ENCODE results near the gene FXYD2.
A peak's percentile ranks its signal among the peaks of the same experiment; 100 is the strongest.
"Not testable (repeated sequence)": the region's sequence is repeated elsewhere in the genome, so short reads cannot be mapped to it uniquely, and the experiment has no call there.

FXYD2 gene

GRCh38 chr11:117814766-117815261, 9.7 kb downstream of the FXYD2 start:
- ChIA-PET CTCF (interaction anchor here (0.9 to 15.1 kb wide), 10 partner anchors 9 to 389 kb away, joined by 3 to 344 read pairs (median 44); partner anchors contain the start of genes DSCAML1 and FXYD2), POLR2A (interaction anchor here (0.5 to 1.6 kb wide), 3 partner anchors 160 to 234 kb away, joined by 4 to 5 read pairs (median 4); partner anchors contain the start of gene IL10RA)
- peak; percentile 73 for DNase-seq (ENCODE audit: extremely low spot score)
- TF ChIP-seq, protein P1, sequence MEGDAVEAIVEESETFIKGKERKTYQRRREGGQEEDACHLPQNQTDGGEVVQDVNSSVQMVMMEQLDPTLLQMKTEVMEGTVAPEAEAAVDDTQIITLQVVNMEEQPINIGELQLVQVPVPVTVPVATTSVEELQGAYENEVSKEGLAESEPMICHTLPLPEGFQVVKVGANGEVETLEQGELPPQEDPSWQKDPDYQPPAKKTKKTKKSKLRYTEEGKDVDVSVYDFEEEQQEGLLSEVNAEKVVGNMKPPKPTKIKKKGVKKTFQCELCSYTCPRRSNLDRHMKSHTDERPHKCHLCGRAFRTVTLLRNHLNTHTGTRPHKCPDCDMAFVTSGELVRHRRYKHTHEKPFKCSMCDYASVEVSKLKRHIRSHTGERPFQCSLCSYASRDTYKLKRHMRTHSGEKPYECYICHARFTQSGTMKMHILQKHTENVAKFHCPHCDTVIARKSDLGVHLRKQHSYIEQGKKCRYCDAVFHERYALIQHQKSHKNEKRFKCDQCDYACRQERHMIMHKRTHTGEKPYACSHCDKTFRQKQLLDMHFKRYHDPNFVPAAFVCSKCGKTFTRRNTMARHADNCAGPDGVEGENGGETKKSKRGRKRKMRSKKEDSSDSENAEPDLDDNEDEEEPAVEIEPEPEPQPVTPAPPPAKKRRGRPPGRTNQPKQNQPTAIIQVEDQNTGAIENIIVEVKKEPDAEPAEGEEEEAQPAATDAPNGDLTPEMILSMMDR (IDR thresholded peaks at IDR 0.05; ENCODE audit: control extremely low read depth, extremely low read depth, low read depth, missing control alignments): no peak

DNA sequence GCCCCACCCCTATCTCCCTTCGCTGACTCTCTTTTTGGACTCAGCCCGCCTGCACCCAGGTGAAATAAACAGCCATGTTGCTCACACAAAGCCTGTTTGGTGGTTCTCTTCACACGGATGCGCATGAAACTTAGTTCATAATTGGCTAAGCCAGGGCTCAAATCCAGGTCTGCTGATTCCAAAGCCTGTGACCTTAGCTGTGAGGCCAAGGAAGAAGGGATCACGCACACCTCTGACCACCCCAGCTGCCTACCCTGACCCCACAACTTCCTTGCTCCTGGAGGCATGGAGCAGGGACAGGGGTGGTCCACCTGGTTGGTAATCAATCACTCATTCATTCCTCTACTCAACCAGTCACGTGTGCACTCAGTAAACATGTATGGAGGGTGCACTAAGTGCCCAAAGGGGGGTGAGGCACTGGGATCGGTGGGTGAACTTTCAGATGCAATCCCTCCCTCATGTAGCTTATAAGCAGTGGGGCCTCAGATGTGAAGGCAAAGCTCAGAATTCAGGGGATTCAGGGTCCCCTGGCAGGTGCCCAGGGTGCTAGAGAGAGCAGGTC, 10.3 kb downstream of the FXYD2 start:
- ChIA-PET POLR2A (interaction anchor here (0.5 to 1.6 kb wide), 2 partner anchors 172 to 235 kb away, joined by 4 read pairs; partner anchors contain the start of gene IL10RA), CTCF (interaction anchor here (1.5 to 15.1 kb wide), 7 partner anchors 10 to 388 kb away, joined by 3 to 344 read pairs (median 78); partner anchors contain the start of genes DSCAML1 and FXYD2)
- TF ChIP-seq, protein P1 (IDR thresholded peaks at IDR 0.05; ENCODE audit: control extremely low read depth, extremely low read depth, low read depth, missing control alignments): no peak
- no peak for DNase-seq (ENCODE audit: extremely low spot score)

- POLR2A ChIA-PET: not testable (repeated sequence)
- CTCF ChIA-PET: interaction anchor here (1.1 to 14.4 kb wide), 7 partner anchors 12 to 391 kb away, joined by 3 to 344 read pairs (median 35); partner anchors contain the start of gene FXYD2
Observed at GRCh38 chr11:117810056-117810451, 14.5 kb downstream of the FXYD2 start.

DNA sequence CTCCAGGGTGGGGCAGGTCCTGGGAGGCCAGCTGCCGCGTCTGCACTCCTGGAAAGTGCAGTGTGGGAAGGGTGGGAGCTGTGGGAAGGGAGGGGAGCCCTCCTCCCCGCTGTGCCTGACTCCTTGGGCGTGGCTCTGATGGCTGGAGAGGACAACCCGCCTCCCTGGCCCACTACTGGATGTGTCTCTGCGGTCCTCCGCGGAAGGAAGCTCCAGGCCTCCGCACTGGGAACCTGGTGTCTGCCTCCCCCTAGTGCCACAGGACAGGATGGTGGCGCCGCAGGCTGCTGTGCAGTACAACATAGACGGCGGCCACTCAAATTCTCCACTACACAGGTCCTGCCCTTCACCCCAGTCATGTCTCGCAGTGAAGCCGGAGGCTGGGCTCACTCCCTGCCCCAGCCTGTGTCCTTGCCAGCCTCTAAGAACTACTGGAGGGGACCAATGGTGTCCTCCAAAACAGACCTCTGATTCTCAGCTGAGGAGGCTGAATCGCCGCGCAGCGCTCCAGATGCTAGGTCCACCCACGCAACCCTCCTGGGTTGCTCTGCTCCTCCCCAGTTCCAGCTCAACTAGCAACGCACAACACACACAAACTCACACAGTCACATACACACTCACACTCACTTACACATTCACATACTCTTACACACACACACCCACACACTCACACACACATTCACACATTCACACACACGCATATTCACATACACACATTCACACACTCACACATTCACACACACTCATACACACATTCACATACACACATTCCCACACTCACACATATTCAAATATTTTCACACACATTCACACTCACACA, 15.1 kb downstream of the FXYD2 start:
- peak; percentile 67 for DNase-seq (ENCODE audit: extremely low spot score)
- ChIA-PET POLR2A (no interaction called here), CTCF (interaction anchor here (0.6 to 14.4 kb wide), 17 partner anchors 9 to 390 kb away, joined by 3 to 344 read pairs (median 5); partner anchors contain the start of gene FXYD2)
- TF ChIP-seq, protein P1 (IDR thresholded peaks at IDR 0.05; ENCODE audit: control extremely low read depth, extremely low read depth, low read depth, missing control alignments): peak; percentile 5

More at GRCh38 chr11:117810056-117810451, 14.5 kb downstream of the FXYD2 start:
- DNase-seq (ENCODE audit: extremely low spot score): not testable (repeated sequence)

- no peak for DNase-seq (ENCODE audit: extremely low spot score)
- ChIA-PET CTCF (interaction anchor here (0.9 to 14.4 kb wide), 20 partner anchors 8 to 390 kb away, joined by 3 to 344 read pairs (median 6); partner anchors contain the start of gene FXYD2), POLR2A (interaction anchor here (1.8 kb wide), 1 partner anchor 8 kb away, joined by 5 read pairs; no protein-coding TSS in a partner anchor)
- TF ChIP-seq, protein P1 (IDR thresholded peaks at IDR 0.05; ENCODE audit: control extremely low read depth, extremely low read depth, low read depth, missing control alignments): no peak
Observed at GRCh38 chr11:117808784-117809183, 15.8 kb downstream of the FXYD2 start.

- ChIA-PET CTCF (interaction anchor here (0.7 to 14.4 kb wide), 64 partner anchors 9 to 558 kb away, joined by 3 to 344 read pairs (median 4); partner anchors contain the start of gene FXYD2), POLR2A (interaction anchor here (0.6 to 1.8 kb wide), 3 partner anchors 9 to 135 kb away, joined by 3 to 5 read pairs (median 4); no protein-coding TSS in a partner anchor)
- peak; percentile 78 for DNase-seq (ENCODE audit: extremely low spot score)
Observed at GRCh38 chr11:117807482-117808327, 16.8 kb downstream of the FXYD2 start.

More at GRCh38 chr11:117807482-117808327, 16.8 kb downstream of the FXYD2 start:
- TF ChIP-seq, protein P1 (IDR thresholded peaks at IDR 0.05; ENCODE audit: control extremely low read depth, extremely low read depth, low read depth, missing control alignments): peak; percentile 87

All from GM10248 (cell line).